Measurements from ENCODE around the gene EPC1. TPM values are rescaled to one million over a fixed set of nuclear protein-coding genes. Genes with fewer than 3 reads are reported as not detected.
"Not testable (repeated sequence)": the region's sequence is repeated elsewhere in the genome, so short reads cannot be mapped to it uniquely, and the experiment has no call there.

The EPC1 gene
- polyA plus RNA-seq, 1 donor (not counting 4 experiments of a cell fraction or from before 2014, with no cell fraction given): 34.8 TPM

- dilution Hi-C loops (cut with MboI; ENCODE audit: extremely low pct_ligation_motif_present, low sequenced_read_pairs): no loop called here
- Histone ChIP-seq H3K9me1 (ENCODE audit: control insufficient read depth, extremely low read depth, insufficient read depth, low read length) (no peaks in the 10 kb centered on the region), H3K36me3 (ENCODE audit: control insufficient read depth in 2 of 2, extremely low read depth in 1 of 2, insufficient read depth in 2 of 2, low read length in 2 of 2) (no peaks in the 10 kb centered on the region), H3K27ac (ENCODE audit: control insufficient read depth, insufficient read depth, low read length) (no peak overlapping the region), H4K20me1 (ENCODE audit: control insufficient read depth, extremely low read depth, insufficient read depth, low read length) (no peaks in the 10 kb centered on the region), H3K4me1 (ENCODE audit: control insufficient read depth, extremely low read depth, insufficient read depth, low read length) (no peaks in the 10 kb centered on the region), H3K4me2 (ENCODE audit: control insufficient read depth, extremely low read depth, insufficient read depth, low read depth, low read length) (no peak overlapping the region), H3K4me3 (ENCODE audit: control insufficient read depth in 2 of 3, extremely low read depth in 1 of 3, insufficient read depth in 2 of 3, low read depth in 1 of 3, low read length in 3 of 3) (no peak overlapping the region), H3K79me2 (ENCODE audit: control insufficient read depth, insufficient read depth, low read length) (no peaks in the 10 kb centered on the region), H3K27me3 (ENCODE audit: control insufficient read depth, extremely low read depth, insufficient read depth, low read length) (no peaks in the 10 kb centered on the region), H3K9me3 (ENCODE audit: control insufficient read depth, low read depth, low read length) (no peaks in the 10 kb centered on the region), H3K9ac (ENCODE audit: control insufficient read depth, extremely low read depth, insufficient read depth, low read length) (no peak overlapping the region), H2AFZ (ENCODE audit: control insufficient read depth, low read length) (no peak overlapping the region)
- DNase-seq (ENCODE audit: low read depth, low spot score) (no peak), FAIRE-seq (no peak)
- TF ChIP-seq EZH2 (IDR thresholded peaks at IDR 0.05; ENCODE audit: low read length) (no peak), CTCF (optimal IDR thresholded peaks at IDR 0.05 in 1 of 3, IDR thresholded peaks at IDR 0.05 in 1 of 3, conservative IDR thresholded peaks at IDR 0.05 in 1 of 3; ENCODE audit: extremely low read depth in 1 of 3, insufficient read depth in 2 of 3, low read length in 3 of 3) (no peak)
These were observed 13.3 kb upstream of the EPC1 start for GRCh38 chr10:32360241-32360640.

GRCh38 chr10:32357056-32357735 lies 10.2 kb upstream of the EPC1 start:
- Histone ChIP-seq H3K4me1 (ENCODE audit: control insufficient read depth, extremely low read depth, insufficient read depth, low read length) (peaks cover 9% of the 10 kb centered on the region), H3K4me2 (ENCODE audit: control insufficient read depth, extremely low read depth, insufficient read depth, low read depth, low read length) (no peak overlapping the region), H2AFZ (ENCODE audit: control insufficient read depth, low read length) (no peak overlapping the region), H3K4me3 (ENCODE audit: control insufficient read depth in 2 of 3, extremely low read depth in 1 of 3, insufficient read depth in 2 of 3, low read depth in 1 of 3, low read length in 3 of 3) (no peak overlapping the region), H3K27ac (ENCODE audit: control insufficient read depth, insufficient read depth, low read length) (no peak overlapping the region), H3K36me3 (ENCODE audit: control insufficient read depth in 2 of 2, extremely low read depth in 1 of 2, insufficient read depth in 2 of 2, low read length in 2 of 2) (no peaks in the 10 kb centered on the region), H3K9me3 (ENCODE audit: control insufficient read depth, low read depth, low read length) (no peaks in the 10 kb centered on the region), H3K9ac (ENCODE audit: control insufficient read depth, extremely low read depth, insufficient read depth, low read length) (no peak overlapping the region), H4K20me1 (ENCODE audit: control insufficient read depth, extremely low read depth, insufficient read depth, low read length) (no peaks in the 10 kb centered on the region), H3K9me1 (ENCODE audit: control insufficient read depth, extremely low read depth, insufficient read depth, low read length) (no peaks in the 10 kb centered on the region), H3K27me3 (ENCODE audit: control insufficient read depth, extremely low read depth, insufficient read depth, low read length) (no peaks in the 10 kb centered on the region), H3K79me2 (ENCODE audit: control insufficient read depth, insufficient read depth, low read length) (no peaks in the 10 kb centered on the region)
- dilution Hi-C loops (cut with MboI; ENCODE audit: extremely low pct_ligation_motif_present, low sequenced_read_pairs): no loop called here
- FAIRE-seq (no peak), DNase-seq (ENCODE audit: low read depth, low spot score) (no peak)
- TF ChIP-seq CTCF (optimal IDR thresholded peaks at IDR 0.05 in 1 of 3, IDR thresholded peaks at IDR 0.05 in 1 of 3, conservative IDR thresholded peaks at IDR 0.05 in 1 of 3; ENCODE audit: extremely low read depth in 1 of 3, insufficient read depth in 2 of 3, low read length in 3 of 3) (no peak), EZH2 (IDR thresholded peaks at IDR 0.05; ENCODE audit: low read length) (no peak)

GRCh38 chr10:32354690-32355089 lies 7.7 kb upstream of the EPC1 start:
- H3K9me1 ChIP-seq (ENCODE audit: control insufficient read depth, extremely low read depth, insufficient read depth, low read length); H4K20me1 ChIP-seq (ENCODE audit: control insufficient read depth, extremely low read depth, insufficient read depth, low read length); H3K4me2 ChIP-seq (ENCODE audit: control insufficient read depth, extremely low read depth, insufficient read depth, low read depth, low read length); H3K4me3 ChIP-seq (ENCODE audit: control insufficient read depth in 2 of 3, extremely low read depth in 1 of 3, insufficient read depth in 2 of 3, low read depth in 1 of 3, low read length in 3 of 3); dilution Hi-C loops (cut with MboI; ENCODE audit: extremely low pct_ligation_motif_present, low sequenced_read_pairs); H2AFZ ChIP-seq (ENCODE audit: control insufficient read depth, low read length); H3K27ac ChIP-seq (ENCODE audit: control insufficient read depth, insufficient read depth, low read length); H3K9ac ChIP-seq (ENCODE audit: control insufficient read depth, extremely low read depth, insufficient read depth, low read length); H3K4me1 ChIP-seq (ENCODE audit: control insufficient read depth, extremely low read depth, insufficient read depth, low read length); DNase-seq (ENCODE audit: low read depth, low spot score); H3K36me3 ChIP-seq (ENCODE audit: control insufficient read depth in 2 of 2, extremely low read depth in 1 of 2, insufficient read depth in 2 of 2, low read length in 2 of 2); H3K79me2 ChIP-seq (ENCODE audit: control insufficient read depth, insufficient read depth, low read length); H3K27me3 ChIP-seq (ENCODE audit: control insufficient read depth, extremely low read depth, insufficient read depth, low read length); H3K9me3 ChIP-seq (ENCODE audit: control insufficient read depth, low read depth, low read length); FAIRE-seq: not testable (repeated sequence)
